ENCODE measurements around the gene C6orf120. TPM values are rescaled to one million over a fixed set of nuclear protein-coding genes. Genes with fewer than 3 reads are reported as not detected.

C6orf120 gene
- total and polyA plus RNA-seq, 2 of the 13 experiments (the other 11 are each of a cell fraction or from before 2014, with no cell fraction given) = 21.7 to 29.9 TPM

DNA sequence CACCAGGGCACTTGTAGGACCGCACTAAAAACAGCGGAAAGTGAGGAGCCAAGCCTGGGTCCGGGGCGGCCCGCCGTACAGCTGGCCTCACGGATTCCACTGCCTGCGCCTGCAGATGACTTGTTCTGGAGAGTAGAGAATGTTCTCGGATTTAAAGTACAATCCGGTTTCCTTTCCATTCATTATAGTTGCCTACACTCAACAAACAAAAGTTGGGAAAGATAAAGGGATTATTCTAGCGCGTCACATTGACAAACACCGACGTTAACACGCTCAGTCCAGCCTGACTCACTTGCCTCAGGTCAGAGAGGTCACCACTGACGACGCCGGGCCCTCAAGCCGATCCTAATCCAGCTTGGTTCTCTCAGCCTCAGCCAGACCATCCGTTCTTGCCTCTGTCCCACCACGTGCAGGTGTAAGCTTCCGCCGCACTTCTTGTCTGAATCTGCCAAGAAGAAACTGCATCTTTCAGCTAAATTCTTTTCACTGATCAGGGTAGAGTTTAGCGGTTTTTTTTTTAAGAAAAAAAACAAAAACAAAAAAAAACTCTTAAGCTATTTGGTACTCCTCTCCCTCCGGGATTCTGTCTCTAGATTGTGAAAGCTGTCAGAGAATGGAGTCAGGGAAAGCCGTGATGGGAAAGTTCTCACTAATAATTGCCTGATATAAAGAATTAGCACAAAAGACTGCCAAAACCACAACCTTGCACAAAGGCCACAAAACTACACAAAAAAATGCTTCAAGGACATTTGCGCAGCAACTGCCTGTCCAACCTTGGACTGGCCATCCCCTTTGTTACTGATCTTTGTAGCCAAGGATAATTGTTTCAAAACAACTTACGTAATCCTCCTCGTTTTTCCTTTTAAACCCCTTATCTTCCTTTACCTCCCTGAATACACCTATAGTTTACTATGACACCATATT, 23.5 kb downstream of the C6orf120 start (continued):
- TF ChIP-seq, protein P1, sequence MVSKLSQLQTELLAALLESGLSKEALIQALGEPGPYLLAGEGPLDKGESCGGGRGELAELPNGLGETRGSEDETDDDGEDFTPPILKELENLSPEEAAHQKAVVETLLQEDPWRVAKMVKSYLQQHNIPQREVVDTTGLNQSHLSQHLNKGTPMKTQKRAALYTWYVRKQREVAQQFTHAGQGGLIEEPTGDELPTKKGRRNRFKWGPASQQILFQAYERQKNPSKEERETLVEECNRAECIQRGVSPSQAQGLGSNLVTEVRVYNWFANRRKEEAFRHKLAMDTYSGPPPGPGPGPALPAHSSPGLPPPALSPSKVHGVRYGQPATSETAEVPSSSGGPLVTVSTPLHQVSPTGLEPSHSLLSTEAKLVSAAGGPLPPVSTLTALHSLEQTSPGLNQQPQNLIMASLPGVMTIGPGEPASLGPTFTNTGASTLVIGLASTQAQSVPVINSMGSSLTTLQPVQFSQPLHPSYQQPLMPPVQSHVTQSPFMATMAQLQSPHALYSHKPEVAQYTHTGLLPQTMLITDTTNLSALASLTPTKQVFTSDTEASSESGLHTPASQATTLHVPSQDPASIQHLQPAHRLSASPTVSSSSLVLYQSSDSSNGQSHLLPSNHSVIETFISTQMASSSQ (IDR thresholded peaks at IDR 0.05; ENCODE audit: low read depth) = 0 out of 2 replicates have a peak, but pooled peaks have one; percentile 30
- TF ChIP-seq, protein P1 (CRISPR knock-in tag; IDR thresholded peaks at IDR 0.05; ENCODE audit: borderline replicate concordance) = no peak; the same call in 1 of the 2 replicates
- TF ChIP-seq HMG20A (CRISPR knock-in tag; IDR thresholded peaks at IDR 0.05; ENCODE audit: borderline replicate concordance) (peak; percentile 85), SRSF1 (optimal IDR thresholded peaks at IDR 0.05; ENCODE audit: low read depth, low read length) (peak; percentile 49), ZNF672 (CRISPR knock-in tag; IDR thresholded peaks at IDR 0.05) (no peak), ADNP (CRISPR knock-in tag; IDR thresholded peaks at IDR 0.05) (no peak), ARHGAP35 (CRISPR knock-in tag; IDR thresholded peaks at IDR 0.05; ENCODE audit: borderline replicate concordance) (no peak), THAP11 (CRISPR knock-in tag; IDR thresholded peaks at IDR 0.05) (peak; percentile 28; the same call in 1 of the 2 replicates), ZNF562 (CRISPR knock-in tag; IDR thresholded peaks at IDR 0.05; ENCODE audit: borderline replicate concordance) (no peak), MED8 (CRISPR knock-in tag; IDR thresholded peaks at IDR 0.05; ENCODE audit: insufficient replicate concordance) (no peak), MTA3 (CRISPR knock-in tag; IDR thresholded peaks at IDR 0.05) (no peak), ZNF331 (CRISPR knock-in tag; IDR thresholded peaks at IDR 0.05) (no peak), KDM5A (IDR thresholded peaks at IDR 0.05; ENCODE audit: borderline replicate concordance, low read length) (peak; percentile 70), ZNF44 (CRISPR knock-in tag; IDR thresholded peaks at IDR 0.05) (peak; percentile 84; the same call in 1 of the 2 replicates), ZNF124 (CRISPR knock-in tag; IDR thresholded peaks at IDR 0.05) (peak; percentile 68; the same call in 1 of the 2 replicates), ARNTL (CRISPR knock-in tag; IDR thresholded peaks at IDR 0.05) (no peak), ZNF350 (CRISPR knock-in tag; IDR thresholded peaks at IDR 0.05; ENCODE audit: borderline replicate concordance, low read depth) (peak; percentile 80), MLLT10 (CRISPR knock-in tag; IDR thresholded peaks at IDR 0.05) (no peak)
- TF ChIP-seq, protein P2, sequence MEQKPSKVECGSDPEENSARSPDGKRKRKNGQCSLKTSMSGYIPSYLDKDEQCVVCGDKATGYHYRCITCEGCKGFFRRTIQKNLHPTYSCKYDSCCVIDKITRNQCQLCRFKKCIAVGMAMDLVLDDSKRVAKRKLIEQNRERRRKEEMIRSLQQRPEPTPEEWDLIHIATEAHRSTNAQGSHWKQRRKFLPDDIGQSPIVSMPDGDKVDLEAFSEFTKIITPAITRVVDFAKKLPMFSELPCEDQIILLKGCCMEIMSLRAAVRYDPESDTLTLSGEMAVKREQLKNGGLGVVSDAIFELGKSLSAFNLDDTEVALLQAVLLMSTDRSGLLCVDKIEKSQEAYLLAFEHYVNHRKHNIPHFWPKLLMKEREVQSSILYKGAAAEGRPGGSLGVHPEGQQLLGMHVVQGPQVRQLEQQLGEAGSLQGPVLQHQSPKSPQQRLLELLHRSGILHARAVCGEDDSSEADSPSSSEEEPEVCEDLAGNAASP (CRISPR knock-in tag; IDR thresholded peaks at IDR 0.05; ENCODE audit: borderline replicate concordance) = peak; percentile 63
- TF ChIP-seq, protein P3, sequence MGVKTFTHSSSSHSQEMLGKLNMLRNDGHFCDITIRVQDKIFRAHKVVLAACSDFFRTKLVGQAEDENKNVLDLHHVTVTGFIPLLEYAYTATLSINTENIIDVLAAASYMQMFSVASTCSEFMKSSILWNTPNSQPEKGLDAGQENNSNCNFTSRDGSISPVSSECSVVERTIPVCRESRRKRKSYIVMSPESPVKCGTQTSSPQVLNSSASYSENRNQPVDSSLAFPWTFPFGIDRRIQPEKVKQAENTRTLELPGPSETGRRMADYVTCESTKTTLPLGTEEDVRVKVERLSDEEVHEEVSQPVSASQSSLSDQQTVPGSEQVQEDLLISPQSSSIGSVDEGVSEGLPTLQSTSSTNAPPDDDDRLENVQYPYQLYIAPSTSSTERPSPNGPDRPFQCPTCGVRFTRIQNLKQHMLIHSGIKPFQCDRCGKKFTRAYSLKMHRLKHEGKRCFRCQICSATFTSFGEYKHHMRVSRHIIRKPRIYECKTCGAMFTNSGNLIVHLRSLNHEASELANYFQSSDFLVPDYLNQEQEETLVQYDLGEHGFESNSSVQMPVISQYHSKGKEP (CRISPR knock-in tag; IDR thresholded peaks at IDR 0.05) = peak; percentile 1; the same call in 1 of the 2 replicates
- TF ChIP-seq, protein P4, sequence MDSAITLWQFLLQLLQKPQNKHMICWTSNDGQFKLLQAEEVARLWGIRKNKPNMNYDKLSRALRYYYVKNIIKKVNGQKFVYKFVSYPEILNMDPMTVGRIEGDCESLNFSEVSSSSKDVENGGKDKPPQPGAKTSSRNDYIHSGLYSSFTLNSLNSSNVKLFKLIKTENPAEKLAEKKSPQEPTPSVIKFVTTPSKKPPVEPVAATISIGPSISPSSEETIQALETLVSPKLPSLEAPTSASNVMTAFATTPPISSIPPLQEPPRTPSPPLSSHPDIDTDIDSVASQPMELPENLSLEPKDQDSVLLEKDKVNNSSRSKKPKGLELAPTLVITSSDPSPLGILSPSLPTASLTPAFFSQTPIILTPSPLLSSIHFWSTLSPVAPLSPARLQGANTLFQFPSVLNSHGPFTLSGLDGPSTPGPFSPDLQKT (CRISPR knock-in tag; IDR thresholded peaks at IDR 0.05; ENCODE audit: borderline replicate concordance) = no peak
